NCI-H2029 treated with DMSO at 0.1 percent for 48 hours (cell line): Measurements from ENCODE around the gene RBM15B.
"Not testable (repeated sequence)": the region's sequence is repeated elsewhere in the genome, so short reads cannot be mapped to it uniquely, and the experiment has no call there.

Source experiments
- DNase-seq: peaks from one replicate; lab custom pipeline; 2025; lab: John Stamatoyannopoulos, UW

Gene RBM15B

DNA sequence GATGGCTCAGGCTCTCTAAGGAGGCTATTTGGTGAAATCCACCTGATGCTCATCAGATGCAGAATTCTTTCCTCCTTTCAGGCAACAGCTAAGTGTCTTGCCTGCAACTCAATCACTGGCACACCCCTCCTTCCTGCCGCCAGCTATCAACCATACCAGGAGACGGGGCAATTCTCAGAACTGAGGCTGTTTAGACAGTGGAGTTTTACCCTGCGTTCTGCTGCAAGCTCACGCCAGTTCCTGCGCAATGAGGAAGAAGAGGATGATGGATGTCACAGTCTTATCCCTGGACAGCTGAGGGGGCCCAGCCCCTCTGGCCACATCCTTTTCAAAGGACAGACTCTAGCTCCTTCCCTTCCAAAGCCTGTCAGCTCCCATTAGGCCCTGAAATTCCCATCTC, 13.0 kb upstream of the RBM15B start:
- no peak for DNase-seq

DNA sequence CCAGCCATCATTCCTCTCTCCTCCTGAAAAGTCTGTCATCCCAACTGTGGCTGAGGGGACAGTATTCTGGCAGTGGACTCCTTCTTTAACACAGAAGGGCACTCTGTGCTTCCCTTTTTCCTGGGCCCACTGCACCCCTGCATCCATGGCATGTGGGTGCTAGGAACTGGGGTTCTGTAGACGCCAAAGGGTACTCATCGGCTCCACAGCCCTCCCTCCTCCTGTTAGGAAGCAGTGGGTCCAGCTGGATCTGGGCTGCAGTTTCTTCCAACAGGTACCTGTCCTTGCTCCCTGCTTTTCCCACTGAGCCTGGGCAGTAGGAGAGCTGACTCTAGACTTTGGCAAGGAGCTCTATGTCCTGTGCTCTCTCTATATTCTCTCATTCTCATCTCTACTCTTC, 12.4 kb upstream of the RBM15B start:
- DNase-seq = no peak

DNA sequence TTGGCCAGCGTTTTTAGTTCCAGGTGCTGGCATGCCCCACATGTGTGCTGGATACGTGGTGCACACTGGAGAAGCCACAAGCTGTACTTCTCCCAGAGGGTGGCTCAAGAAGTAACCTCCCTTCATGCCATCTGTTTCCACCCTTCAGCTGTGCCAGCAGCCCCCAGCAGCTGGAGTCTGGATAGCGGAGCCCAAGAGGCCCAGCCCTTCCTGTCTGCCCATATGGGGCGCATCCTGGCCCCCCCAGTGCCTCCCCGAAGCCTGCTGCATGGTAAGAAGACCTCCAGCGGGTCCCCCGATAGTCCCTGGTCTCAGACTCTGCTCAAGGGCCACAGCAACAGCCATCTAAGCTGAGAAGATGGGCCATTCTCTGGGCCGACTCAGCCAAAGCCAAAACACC, 11.8 kb upstream of the RBM15B start:
- DNase-seq = no peak

DNA sequence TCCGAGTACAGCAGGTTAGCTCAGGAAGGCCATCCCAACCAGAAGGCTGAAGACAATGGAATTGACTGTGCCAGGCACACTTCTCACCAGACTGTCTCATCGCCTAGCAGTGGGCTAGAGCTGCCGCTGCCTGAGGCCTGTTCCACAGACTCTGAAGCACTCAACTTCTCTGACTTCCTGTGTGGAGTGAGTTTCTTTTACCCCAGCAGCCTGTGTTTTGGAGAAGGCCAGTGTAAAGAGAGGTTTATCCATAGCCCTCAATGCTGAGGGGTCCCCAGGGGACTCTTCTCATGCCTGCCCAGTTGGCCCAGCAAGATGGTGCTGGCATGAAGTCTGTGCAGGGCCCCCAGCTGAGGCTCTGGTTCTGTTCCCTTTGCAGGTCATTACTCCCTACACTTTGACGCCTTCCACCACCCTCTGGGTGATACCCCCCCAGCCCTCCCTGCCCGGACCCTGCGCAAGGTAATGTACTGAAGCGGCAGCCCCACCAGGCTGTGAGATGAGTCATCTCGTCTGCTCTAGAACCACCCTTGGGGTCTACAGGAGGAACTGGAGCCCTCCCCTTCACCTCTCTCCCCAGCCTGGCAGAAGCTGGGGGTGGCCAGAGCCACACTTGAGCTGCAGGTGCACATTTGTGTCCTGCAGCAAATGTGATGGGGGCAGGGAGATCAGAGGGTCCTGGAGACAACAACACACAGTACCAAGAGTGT, 11.2 kb upstream of the RBM15B start:
- no peak for DNase-seq

DNA sequence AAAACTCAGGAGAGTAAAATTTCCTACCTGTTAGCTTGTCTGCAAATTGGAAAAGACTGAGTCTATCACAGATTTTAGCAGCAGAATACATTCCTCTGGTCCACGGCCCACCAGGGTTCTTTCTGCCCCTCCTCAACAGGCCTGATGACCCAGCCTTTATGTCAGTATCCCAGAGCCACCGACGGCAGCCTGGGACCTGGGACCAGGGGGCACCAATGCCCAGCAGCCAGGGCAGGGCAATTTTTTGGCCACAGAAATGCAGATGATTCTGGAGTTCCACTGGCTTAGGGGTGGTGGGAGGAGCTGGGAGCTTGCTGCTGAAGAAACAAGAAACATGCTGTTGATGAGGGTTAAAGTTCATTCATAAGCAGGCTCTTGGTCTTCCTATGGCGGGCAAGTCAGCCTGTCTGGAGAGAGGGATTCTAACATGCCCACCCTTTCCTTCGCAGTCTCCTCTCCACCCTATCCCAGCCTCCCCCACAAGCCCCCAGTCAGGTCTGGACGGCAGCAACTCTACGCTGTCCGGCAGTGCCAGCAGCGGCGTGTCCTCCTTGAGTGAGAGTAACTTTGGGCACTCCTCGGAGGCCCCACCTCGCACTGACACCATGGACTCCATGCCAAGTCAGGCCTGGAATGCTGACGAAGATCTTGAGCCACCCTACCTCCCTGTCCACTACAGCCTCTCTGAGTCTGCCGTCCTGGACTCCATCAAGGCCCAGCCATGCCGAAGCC, 10.3 kb upstream of the RBM15B start:
- no peak for DNase-seq

DNA sequence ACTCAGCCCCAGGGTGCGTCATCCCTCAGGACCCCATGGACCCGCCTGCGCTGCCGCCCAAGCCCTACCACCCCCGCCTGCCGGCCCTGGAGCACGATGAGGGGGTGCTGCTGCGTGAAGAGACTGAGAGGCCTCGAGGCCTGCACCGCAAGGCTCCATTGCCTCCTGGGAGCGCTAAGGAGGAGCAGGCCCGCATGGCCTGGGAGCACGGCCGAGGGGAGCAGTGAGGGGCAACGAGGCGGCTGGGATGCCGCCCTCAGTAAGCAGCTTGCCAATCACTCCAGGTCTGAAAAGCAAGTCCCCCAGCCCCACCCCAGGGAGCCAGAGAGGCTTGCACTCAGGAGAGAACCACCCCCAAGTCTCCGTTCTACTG, 9.8 kb upstream of the RBM15B start:
- DNase-seq = no peak

DNA sequence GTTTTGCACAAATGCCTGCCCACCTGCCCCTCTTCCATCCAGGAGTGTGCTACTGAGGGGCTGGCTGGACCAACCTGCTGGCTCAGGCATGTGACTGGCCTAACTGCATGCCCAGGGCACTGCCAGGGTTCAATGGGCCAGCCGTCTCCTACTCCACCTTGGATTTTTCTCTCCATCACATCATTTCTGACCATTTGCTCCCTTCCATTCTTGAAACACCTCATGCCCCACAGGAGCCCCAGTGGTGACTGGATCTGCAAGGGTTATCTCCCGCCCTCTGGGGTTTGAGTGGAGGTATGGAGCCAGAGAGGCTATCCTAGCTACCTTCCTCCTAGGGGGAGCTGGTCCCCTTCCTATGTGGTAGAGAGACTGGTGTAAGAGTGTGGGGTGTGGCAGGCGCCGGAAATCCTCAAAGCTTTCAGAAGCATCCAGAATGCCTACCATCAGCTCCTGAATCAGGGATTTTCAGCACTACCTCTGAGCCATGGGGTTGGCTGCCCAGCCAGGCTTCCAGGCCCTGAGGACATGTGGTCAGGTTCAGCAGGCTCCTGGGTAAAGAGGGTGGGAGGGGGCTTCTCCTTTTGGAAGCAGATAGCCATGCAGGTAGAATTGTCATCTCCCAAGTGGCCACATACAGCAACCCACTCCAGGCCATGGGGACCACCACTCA, 8.9 kb upstream of the RBM15B start:
- no peak for DNase-seq

DNA sequence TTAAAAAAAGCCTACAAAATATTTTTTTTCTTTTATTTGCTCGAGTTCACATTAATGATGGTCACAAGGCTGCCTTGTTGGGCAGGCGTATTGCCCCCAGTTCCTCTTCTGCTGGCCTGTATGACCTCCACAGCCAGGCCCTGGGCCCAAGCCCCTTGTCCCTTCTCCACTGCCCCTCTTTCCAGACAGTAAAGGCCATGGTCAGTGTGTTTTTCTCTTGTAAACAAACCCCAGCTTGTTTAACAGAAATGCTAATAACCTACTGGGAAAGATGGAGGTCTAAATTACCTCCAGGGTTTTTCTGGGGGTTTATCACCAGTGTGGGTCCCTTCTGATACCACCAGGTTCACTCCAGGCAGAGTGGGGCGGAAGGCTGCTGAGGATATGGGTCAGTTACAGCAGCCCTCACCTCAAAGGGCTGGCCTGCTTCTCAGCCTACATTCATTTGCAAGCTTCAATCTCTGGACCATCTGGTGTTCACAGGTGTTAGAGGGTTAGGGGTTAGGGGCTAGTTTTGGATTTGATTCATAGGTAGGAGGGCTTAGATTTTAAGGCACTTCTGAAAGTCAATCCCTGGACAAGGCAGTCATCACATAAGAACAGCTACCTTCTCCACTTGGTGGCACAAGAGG, 8.0 kb upstream of the RBM15B start:
- no peak for DNase-seq

DNA sequence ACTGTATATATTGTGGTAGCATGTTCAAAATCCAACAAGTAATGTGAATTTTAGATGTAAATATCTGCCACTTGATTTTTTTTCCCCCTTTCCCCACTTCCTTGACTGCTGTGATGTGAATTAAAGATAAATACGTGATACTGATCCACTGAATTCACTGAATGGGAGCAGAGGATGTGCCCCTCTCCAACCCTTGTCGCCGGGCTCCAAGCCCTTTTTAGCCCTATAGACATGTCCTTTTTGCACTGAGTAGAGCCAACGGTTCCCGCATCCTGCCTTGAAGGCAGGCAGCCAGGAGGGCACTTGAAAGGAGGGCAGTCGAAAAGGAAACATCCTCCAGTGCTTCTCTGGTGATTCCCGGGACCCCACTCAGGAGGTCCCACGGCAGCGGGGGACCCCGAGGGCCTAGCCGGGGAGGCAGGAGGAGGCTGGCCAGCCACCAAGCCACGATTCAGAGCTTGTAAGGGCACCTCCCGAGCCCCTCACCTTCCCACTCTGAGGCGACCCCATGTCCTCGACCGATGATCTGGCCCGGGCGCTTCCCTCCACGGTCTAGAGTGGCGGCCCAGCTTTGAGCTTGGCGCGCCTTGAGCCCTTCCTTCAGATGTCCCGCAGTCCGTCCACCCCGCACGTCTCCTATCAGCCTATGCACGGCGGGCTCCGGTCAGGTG, 6.9 kb upstream of the RBM15B start:
- DNase-seq = no peak

DNA sequence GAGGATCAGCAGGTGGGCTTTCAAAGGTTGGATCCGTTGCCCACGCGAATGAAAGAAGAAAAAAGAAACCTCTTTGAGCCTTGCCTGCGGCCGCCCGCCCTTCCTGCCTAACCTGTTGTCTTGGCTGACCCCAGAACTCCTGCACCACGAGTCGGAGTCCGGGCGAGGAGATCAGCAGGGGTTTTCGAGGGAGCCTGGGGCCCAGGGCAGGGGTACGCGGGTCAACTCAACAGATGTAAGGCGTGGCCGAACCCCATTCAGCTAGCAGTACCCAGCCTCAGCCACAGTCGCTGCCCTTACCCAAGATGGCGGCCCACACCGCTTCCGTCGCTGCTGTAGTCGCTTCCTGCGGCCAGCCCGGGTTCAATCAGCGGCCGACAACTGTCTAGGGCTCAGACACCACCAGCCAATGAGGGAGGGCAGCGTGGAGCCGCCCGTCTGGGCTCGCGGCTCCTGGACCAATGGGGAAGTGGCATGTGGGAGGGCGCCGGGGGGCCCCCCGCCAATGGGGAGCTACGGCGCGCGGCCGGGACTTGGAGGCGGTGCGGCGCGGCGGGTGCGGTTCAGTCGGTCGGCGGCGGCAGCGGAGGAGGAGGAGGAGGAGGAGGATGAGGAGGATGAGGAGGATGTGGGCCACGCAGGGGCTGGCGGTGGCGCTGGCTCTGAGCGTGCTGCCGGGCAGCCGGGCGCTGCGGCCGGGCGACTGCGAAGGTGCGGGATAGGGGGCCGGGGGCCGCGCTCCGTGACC, 6.2 kb upstream of the RBM15B start, which contains the start of gene MANF:
MANF (plus strand) TSS at position 566 of the 748 bp plus-strand sequence; CDS start at position 618, 52 bp downstream.
- peak; percentile 46 for DNase-seq

DNA sequence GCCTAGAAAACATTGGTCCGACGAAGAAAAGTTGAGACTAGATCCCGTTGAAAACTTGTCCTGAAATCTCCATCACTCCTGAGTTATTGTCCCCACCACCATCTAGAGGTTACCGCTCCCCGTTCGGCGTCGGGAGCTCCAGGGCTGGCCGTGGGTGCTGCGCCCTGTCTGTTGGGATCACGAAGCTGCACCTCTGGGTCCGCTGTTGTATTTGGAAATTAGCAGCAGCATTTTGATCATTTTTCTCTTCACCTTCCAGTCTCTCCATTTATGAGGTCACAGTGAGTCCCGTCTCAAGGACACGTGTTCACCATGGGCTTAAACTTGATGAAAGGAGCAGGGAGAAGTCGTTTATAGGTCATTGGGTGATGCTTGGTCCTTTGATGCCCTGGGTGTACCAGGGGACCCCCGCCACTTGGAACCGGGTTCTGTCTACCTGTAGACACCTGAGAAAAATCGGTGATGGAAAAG, 5.4 kb upstream of the RBM15B start:
- no peak for DNase-seq

DNA sequence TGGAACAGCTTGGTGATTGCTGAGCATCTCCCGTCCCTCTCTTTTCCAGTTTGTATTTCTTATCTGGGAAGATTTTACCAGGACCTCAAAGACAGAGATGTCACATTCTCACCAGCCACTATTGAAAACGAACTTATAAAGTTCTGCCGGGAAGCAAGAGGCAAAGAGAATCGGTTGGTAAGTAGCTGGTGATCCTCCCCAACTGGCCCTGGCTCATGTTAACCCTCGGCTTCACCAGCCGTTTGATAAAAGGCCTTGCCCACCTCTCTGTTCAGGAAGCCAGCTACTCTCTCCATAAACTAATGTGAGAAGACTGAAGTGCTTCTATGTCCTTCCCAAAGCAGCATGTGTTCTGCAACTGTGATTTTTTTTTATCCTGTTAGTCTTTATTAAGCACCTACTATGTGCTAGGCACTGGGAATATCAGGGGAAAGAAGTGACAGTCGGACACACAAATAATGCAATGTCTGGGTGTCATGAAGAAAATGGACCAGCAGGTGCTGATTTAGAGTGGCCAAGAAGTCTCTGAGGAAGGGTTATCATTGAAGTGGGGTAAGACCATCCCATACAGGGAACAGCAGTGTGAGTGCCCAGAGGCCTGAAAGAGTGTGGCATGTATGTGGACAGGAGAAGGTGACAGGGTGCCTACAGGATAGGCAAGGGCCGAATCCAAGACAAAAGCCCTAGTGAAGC, 4.8 kb upstream of the RBM15B start:
- no peak for DNase-seq

DNA sequence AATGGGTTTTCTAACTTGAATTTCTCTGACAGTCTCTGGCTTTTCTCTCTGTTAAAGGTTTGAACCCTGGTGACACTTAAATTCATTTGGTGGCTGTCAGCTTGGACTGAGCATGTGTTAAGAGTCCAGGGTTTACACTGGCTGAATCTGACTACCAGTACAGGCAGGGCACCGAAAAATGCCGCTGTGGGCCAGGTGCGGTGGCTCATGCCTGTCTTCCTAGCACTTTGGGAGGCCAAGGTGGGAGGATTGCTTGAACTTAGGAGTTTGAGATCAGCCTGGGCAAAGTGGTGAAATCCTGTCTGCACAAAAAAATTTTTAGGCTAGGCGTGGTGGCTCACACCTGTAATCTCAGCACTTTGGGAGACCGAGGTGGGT, 4.2 kb upstream of the RBM15B start:
- DNase-seq = no peak

DNA sequence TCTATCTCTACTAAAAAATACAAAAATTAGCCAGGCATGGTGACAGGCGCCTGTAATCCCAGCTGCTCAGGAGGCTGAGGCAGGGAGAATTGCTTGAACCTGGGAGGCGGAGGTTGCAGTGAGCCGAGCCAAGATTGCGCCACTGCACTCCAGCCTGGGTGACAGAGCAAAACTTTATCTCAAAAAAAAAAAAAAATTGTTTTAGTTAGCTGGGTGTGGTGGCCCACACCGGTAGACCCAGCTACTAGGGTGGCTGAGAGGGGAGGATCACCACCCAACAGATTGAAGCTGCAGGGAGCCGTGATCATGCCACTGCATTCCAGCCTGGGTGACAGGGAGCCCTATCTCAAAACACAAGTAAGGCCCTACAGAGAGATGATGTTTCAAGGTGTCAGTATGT, 3.8 kb upstream of the RBM15B start:
- not testable (repeated sequence) for DNase-seq

DNA sequence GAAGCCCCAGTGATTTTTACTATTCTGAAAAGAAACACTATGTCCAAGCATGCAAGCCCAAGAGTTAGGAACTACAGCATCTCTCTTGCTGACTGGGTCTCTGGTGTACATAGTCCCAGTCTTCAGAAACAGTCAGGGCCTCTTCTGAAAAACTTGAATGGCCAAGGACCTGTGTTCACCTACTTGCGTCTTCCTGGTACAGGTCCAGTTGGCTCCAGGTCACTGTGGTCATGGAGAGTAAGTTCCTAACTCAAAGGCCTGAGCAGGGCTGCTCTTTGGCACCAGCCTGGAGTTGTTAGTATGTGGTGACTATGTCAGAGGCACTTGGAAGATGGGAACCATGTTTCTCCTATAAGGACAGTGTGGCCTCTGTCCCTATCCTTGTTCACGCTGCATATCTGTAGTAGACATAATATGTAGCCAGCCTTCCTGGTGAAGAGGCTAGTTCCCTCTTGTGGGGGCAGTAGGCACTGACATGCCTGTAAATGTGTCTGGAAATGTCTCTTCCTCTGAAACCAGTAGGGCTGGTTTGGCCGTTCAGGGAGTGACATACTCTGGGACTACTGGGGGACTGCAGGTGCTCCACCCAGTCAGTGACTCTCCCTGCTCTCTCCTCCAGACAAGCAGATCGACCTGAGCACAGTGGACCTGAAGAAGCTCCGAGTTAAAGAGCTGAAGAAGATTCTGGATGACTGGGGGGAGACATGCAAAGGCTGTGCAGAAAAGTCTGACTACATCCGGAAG, 2.6 kb upstream of the RBM15B start:
- DNase-seq = no peak

DNA sequence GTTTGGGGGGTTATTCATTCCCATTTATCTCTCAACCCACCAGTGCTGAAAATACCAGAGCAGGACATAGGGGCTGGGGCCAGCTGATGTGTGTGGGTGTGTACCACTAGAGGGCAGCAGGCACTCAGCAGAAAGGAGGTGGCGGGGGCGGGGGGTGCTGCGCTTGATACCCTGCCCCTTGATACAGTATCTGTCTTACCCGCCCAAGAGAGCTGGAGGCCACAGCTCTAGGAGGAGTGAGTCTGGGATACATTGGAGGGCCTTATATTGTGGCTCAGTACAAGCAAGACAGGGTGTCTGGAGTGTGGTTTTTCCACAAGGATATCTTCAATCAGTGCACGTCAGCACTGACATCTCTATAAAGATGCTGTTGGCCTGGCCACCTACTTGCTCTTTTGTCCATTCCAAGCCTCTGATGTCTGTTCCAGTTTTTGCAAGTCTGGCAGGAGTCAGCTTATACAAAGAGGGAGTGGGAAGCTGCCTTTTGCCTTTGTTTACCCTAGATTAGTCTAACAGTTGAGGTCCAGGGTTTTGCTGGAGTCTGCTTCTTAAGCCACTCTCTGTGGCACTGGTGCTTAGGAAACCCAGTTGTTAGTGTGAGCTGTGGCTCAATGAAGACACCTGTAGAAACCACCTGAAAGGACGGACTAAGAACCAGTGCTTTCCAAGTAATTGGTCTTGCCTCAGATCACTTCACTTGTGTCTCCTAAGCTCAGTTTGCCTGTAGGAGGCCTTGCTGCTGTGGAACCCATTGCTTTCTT, 1.5 kb upstream of the RBM15B start:
- DNase-seq = no peak

DNA sequence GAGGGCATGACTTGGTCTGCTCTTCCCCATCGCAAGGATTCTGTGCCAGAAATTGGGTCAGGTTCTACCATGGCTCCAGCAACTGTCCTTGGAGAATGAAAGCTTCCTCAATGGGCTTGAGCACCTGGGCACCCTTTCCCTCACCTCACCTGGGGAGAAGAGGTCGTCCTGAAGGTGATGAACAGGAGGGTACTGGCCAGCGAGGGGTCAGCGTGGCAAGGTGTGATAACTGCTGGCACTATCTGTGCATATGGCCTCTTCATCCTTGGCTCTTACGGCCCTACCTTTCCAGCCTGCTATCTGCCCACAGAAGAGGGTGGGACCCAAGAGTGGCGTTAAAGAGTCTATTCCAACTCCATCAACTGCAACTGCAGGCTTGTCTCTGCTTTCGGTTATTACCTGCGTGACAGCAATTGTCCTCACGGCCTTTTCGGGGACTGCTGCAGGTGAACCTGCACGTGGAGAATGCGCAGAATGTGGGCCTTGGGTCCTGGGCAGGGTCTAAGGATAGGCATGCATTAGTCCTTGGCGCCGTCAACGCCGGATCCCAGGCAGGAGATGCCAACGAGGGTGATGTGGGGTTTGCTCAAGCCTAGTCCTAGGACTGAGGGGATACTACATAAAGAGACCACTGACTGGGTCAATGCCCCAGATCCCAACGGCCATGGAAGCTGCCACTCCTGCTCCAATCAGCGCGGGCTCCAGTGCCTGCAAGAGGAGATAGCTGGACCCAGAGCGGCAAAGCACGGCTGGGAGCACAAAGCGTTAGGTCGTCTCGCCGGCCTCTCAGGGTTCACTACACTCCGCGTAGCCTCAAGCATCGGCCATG, 625 bp upstream of the RBM15B start:
- DNase-seq = no peak
